GM18868 (cell line): ENCODE data around the gene VAT1.
"Not testable (repeated sequence)": the region's sequence is repeated elsewhere in the genome, so short reads cannot be mapped to it uniquely, and the experiment has no call there.

Experiments
- ATAC-seq: cut with Tn5 transposase; IDR thresholded peaks from one replicate; pipeline ENCODE4 v1.9.1; 2021; ENCODE audit warnings: mild to moderate bottlenecking, moderate library complexity; ENCODE audit not compliant: unreplicated experiment

The VAT1 gene

GRCh38 chr17:42975701-42976100, 46.5 kb downstream of the VAT1 start:
- not testable (repeated sequence) for ATAC-seq

DNA sequence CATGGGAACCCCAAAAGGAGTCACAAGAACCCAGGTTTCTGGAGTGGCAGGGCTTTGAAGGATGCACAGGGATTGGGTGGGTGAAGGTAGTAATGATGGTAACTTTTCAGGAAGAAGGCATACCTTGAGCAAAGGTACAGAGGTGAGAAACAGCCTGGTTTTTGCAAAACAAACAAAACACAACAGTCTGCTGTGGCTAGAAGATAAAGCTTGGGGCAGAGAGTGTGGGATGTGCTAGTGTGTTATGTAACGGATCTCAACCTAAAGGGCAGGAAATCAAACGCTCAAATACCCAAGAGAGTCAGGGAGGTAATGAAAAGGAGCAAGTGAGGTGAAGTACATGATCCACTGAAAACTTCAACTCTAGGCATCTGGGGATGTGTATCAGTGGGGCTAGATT, 46.9 kb downstream of the VAT1 start:
- ATAC-seq, result no peak

GRCh38 chr17:42973323-42973722, 48.9 kb downstream of the VAT1 start:
- ATAC-seq, result not testable (repeated sequence)

GRCh38 chr17:42971589-42971988, 50.6 kb downstream of the VAT1 start:
- no peak for ATAC-seq

- ATAC-seq, result no peak
These were observed 53.1 kb downstream of the VAT1 start for GRCh38 chr17:42969001-42969581.

- no peak for ATAC-seq
These were observed 54.3 kb downstream of the VAT1 start for GRCh38 chr17:42967925-42968324.
